ENCODE results near the gene ANKFN1.

DNA sequence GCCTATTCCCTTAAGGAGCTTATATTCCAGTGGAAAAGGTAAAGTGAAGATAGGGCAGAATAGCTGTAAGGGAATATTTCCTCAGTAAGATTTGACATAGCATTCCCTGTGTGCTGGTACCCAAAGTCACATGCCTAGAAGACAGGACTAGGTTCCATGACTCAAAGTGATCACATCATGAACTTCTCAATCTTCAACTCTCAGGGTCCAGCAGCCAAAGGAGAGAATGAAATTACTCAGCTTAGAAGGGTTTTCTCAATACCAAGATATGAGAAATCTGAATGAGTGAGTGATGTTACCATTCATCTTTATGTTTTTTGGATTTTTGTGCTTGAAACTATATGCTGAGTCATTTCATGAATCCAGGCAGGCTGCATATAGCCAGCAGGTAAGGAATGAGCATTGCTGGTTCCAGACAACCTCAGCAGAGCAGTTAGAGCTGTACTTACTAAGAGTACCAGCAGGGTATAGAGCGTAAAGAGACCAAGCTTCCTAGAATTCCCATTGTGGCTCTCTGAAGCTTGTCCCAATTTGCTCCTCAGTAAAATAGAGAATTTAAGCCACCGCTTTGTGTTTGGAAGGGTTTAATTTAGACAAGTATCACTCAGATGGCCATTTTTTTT, 91.1 kb downstream of the ANKFN1 start:
- TF ChIP-seq, protein P1, sequence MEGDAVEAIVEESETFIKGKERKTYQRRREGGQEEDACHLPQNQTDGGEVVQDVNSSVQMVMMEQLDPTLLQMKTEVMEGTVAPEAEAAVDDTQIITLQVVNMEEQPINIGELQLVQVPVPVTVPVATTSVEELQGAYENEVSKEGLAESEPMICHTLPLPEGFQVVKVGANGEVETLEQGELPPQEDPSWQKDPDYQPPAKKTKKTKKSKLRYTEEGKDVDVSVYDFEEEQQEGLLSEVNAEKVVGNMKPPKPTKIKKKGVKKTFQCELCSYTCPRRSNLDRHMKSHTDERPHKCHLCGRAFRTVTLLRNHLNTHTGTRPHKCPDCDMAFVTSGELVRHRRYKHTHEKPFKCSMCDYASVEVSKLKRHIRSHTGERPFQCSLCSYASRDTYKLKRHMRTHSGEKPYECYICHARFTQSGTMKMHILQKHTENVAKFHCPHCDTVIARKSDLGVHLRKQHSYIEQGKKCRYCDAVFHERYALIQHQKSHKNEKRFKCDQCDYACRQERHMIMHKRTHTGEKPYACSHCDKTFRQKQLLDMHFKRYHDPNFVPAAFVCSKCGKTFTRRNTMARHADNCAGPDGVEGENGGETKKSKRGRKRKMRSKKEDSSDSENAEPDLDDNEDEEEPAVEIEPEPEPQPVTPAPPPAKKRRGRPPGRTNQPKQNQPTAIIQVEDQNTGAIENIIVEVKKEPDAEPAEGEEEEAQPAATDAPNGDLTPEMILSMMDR (IDR thresholded peaks at IDR 0.05; ENCODE audit: insufficient read depth, low read length, poor library complexity, severe bottlenecking), result no peak
- TF ChIP-seq EZH2phosphoT487 (conservative IDR thresholded peaks at IDR 0.05; ENCODE audit: low read length), result no peak

Measured in SU-DHL-6 (cell line).